ENCODE measurements around the gene LUZP2. TPM values are rescaled to one million over a fixed set of nuclear protein-coding genes. Genes with fewer than 3 reads are reported as not detected.

LUZP2 gene
- total RNA-seq, 3 donors from 2014 or later: not detected

DNA sequence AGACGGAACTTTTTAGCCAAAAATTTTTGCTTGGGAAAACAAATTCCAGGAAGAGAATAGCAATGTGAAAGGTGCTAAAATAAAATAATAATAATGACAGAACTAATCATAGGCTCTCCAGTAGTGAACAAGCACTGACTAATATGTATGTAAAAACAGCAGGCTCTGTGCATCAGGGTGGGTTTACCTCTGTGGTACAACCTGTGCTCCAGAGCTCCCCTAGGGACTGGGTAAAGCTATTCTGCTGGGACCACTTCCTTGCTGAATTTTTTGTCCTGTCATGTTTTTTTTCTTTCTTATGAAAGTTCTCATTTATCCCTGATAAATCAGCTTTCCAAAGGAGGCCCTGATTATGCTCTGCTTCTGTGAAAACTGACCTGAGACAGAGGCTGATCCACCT is 18.8 kb downstream of the LUZP2 start:
- Mint-ChIP-seq H3K4me3 (no peak overlapping the region), H3K9me3 (peaks cover 13% of the 10 kb centered on the region), H3K27me3 (ENCODE audit: low read depth) (no peaks in the 10 kb centered on the region), H3K4me1 (ENCODE audit: low read depth) (no peaks in the 10 kb centered on the region), H3K36me3 (ENCODE audit: insufficient read depth) (no peaks in the 10 kb centered on the region)
- DNase-seq (no peak), ATAC-seq (no peak)

DNA sequence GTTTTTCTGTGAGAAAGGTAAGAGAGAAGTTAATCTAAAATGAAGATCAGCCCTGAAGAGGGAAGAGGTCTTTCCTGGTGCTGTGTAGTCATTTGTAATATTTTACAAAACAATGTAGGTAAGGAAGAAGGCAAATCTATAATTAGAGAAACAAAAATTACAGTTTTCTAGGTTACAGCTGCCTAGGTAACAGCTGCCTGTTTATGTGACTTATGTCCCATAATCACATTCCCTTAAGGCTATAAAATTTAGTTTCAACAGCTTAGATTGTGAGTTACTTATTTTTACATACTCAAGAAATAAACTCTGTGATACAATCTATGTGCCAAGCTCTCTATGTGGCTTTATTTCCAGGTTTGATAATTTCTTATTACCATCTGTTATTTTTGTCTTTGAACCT is 19.8 kb downstream of the LUZP2 start:
- H3K27me3 Mint-ChIP-seq (ENCODE audit: low read depth): no peaks in the 10 kb centered on the region
- no peaks in the 10 kb centered on the region for H3K36me3 Mint-ChIP-seq (ENCODE audit: insufficient read depth)
- no peak for ATAC-seq
- peaks cover 13% of the 10 kb centered on the region for H3K9me3 Mint-ChIP-seq
- DNase-seq: no peak
- no peaks in the 10 kb centered on the region for H3K4me1 Mint-ChIP-seq (ENCODE audit: low read depth)
- no peak overlapping the region for H3K4me3 Mint-ChIP-seq

DNA sequence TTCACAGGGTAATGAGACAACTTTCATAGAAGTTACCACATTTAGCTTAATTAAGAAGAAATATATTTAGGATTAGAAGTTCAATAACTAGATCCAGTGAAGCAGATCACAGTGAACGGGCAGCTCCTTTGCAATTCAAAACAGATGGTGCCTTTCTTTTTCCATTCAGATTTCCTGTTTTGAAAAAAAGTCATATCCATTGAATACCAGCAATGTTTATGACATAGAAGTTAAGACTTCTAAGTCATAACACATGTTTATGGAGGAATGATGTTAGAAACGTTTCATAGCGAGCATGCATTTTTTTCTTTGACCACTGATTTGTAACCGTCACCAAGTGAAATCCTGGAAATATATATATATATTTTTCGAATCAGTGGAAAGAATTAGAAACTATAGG is 24.7 kb downstream of the LUZP2 start:
- peaks cover under 1% of the 10 kb centered on the region for H3K9me3 Mint-ChIP-seq
- H3K27me3 Mint-ChIP-seq (ENCODE audit: low read depth): no peaks in the 10 kb centered on the region
- H3K36me3 Mint-ChIP-seq (ENCODE audit: insufficient read depth): no peaks in the 10 kb centered on the region

DNA sequence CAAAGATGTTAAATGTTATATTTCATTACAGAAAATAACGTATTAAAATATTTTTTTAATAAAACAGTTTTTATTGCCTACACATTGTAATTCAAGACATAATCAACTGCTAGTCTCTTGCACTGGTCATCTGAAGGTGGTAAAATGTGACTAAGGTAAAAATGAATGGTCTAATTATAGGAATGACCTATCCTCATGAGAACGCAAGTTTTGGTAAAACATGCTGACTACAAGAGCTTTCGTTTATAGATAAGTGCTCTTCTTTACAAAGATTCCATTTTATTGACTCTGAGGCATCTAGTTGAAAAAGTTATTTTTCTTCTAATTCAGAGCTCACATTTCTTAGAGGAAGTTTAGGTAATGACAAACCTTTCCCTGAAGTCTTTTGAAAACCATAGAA is 27.3 kb downstream of the LUZP2 start:
- no peaks in the 10 kb centered on the region for H3K36me3 Mint-ChIP-seq (ENCODE audit: insufficient read depth)
- DNase-seq (no peak), ATAC-seq (no peak)
- H3K27me3 Mint-ChIP-seq (ENCODE audit: low read depth): no peaks in the 10 kb centered on the region
- no peaks in the 10 kb centered on the region for H3K4me1 Mint-ChIP-seq (ENCODE audit: low read depth)
- no peak overlapping the region for H3K4me3 Mint-ChIP-seq
- H3K9me3 Mint-ChIP-seq: no peaks in the 10 kb centered on the region

More for the DNA sequence above, 24.7 kb downstream of the LUZP2 start:
- no peak for DNase-seq
- no peak overlapping the region for H3K4me3 Mint-ChIP-seq
- H3K4me1 Mint-ChIP-seq (ENCODE audit: low read depth): no peaks in the 10 kb centered on the region
- ATAC-seq: no peak

DNA sequence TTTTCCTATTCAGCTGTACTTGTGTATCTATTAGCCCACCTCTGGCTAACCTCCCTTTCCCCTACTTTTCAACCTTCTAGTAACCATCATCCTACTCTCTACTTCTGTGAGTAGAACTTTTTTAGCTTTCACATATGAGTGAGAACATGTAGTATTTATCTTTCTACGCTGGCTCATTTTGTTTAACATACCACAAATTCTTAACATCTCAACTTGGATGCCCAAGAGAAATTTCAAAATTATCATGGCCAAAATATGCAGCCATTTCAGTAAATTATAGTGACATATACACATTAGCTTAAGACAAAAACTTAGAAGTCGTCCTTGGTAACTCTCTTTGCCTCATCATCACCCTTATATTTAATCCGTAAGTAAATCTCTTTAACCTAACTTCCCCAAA is 34.7 kb downstream of the LUZP2 start:
- H3K9me3 Mint-ChIP-seq: peaks cover 14% of the 10 kb centered on the region
- ATAC-seq (no peak), DNase-seq (no peak)
- H3K4me1 Mint-ChIP-seq (ENCODE audit: low read depth): no peaks in the 10 kb centered on the region
- H3K27me3 Mint-ChIP-seq (ENCODE audit: low read depth): no peaks in the 10 kb centered on the region
- no peak overlapping the region for H3K4me3 Mint-ChIP-seq
- no peaks in the 10 kb centered on the region for H3K36me3 Mint-ChIP-seq (ENCODE audit: insufficient read depth)

DNA sequence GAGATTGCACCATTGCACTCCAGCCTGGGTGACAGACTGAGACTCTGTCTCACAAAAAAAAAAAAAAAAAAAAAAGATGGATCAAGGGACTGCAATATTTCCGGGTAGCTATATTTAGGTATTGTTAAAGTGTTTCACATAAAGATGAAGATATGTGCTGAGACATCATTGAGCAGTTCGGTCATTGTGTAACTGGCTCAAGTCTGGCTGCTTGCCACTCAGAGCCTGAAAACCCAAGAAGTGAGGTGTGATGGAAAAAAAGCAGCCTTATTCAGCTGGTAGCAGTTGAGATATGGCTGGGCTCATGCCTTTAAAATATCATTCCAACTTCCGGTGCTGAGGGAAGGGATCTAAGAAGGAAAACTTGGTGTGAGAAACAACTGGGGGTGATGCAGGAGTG is 46.9 kb downstream of the LUZP2 start:
- ATAC-seq (no peak), DNase-seq (no peak)
- H3K27me3 Mint-ChIP-seq (ENCODE audit: low read depth): no peaks in the 10 kb centered on the region
- H3K36me3 Mint-ChIP-seq (ENCODE audit: insufficient read depth): no peaks in the 10 kb centered on the region
- no peak overlapping the region for H3K4me3 Mint-ChIP-seq
- H3K4me1 Mint-ChIP-seq (ENCODE audit: low read depth): no peaks in the 10 kb centered on the region
- H3K9me3 Mint-ChIP-seq: peaks cover 15% of the 10 kb centered on the region

DNA sequence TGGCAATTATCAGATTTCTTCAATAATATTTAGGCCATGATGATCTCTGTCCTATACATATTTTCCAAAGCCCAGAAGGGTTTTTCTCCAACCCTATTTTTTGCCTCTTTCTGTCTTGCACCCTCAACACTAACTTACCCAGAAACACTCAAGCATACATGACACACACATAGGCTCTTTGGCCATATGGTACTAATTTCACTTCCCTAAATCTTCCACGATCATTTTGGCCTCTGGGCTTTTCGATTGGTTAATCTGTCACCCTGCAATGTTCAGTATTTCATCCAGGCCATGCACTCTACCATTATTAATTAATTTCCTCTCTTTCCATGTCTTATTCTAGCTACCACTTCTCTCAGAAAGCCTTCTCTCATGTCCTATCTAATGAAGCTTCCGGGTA is 59.8 kb downstream of the LUZP2 start:
- peaks cover 9% of the 10 kb centered on the region for H3K9me3 Mint-ChIP-seq
- H3K4me3 Mint-ChIP-seq: no peak overlapping the region
- no peaks in the 10 kb centered on the region for H3K27me3 Mint-ChIP-seq (ENCODE audit: low read depth)
- no peak for ATAC-seq
- no peaks in the 10 kb centered on the region for H3K36me3 Mint-ChIP-seq (ENCODE audit: insufficient read depth)
- H3K4me1 Mint-ChIP-seq (ENCODE audit: low read depth): no peaks in the 10 kb centered on the region
- DNase-seq: no peak

DNA sequence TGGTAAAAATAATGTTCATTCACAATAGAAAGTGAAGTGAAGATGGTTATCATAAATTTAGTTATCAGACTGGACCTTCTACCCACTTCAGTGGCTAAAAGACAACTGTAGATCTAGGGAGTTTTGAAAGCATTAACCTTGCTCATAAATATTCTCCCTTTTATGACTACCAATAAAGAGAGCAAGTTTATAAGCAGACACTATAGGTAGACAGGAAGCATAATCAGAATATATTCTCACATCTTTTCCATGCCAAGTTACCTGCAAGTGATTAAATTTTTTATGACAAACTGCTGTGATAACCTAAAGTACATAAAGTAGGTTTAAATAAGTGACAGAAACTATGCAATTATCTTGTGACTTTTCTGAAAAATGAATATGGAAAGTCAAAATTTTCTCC is 62.5 kb downstream of the LUZP2 start:
- Mint-ChIP-seq H3K36me3 (ENCODE audit: insufficient read depth) (no peaks in the 10 kb centered on the region), H3K4me3 (no peak overlapping the region), H3K9me3 (peaks cover 9% of the 10 kb centered on the region), H3K27me3 (ENCODE audit: low read depth) (no peaks in the 10 kb centered on the region), H3K4me1 (ENCODE audit: low read depth) (no peaks in the 10 kb centered on the region)
- no peak for ATAC-seq
- DNase-seq: no peak

DNA sequence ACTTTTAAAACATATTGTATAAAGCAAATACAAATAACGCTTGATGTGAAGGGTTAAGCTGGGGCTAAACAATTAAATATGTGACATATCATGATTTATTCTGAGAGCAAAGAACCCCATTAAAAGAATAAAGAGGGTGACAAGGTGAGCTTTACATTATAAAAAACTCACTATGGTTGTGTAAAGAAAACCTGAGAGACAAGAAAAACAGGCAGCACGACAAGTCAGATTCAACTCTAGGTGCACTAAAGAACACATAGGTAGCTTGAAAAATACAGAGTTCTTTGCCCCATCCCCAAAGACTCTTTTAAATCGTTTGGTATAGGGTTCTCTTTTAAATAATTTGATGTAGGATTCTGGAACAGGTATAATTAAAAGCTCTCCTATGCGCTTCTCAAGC is 63.5 kb downstream of the LUZP2 start:
- Mint-ChIP-seq H3K4me1 (ENCODE audit: low read depth) (no peaks in the 10 kb centered on the region), H3K9me3 (peaks cover 5% of the 10 kb centered on the region), H3K4me3 (no peak overlapping the region), H3K36me3 (ENCODE audit: insufficient read depth) (no peaks in the 10 kb centered on the region), H3K27me3 (ENCODE audit: low read depth) (no peaks in the 10 kb centered on the region)
- DNase-seq (no peak), ATAC-seq (no peak)

DNA sequence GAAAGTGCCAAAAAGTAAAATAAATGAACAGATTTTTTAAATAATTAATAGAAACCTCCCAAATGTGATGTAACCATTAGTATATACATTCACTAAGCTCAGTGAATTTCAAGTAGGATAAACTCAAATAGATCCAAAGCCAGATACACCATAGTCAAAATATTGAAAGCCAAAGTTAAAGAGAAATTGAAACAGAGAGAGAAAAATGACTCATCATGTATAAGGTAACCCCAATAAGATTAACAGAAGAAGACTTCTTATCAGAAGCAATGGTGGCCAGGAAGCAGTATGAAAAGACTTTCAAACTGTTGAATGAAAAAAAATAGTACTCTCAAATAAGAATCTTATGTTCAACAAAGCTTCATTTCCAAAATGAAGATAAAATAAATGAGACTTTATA is 70.5 kb downstream of the LUZP2 start:
- H3K9me3 Mint-ChIP-seq: no peaks in the 10 kb centered on the region
- DNase-seq: no peak
- no peaks in the 10 kb centered on the region for H3K4me1 Mint-ChIP-seq (ENCODE audit: low read depth)
- no peaks in the 10 kb centered on the region for H3K27me3 Mint-ChIP-seq (ENCODE audit: low read depth)
- ATAC-seq: no peak
- H3K4me3 Mint-ChIP-seq: no peak overlapping the region
- H3K36me3 Mint-ChIP-seq (ENCODE audit: insufficient read depth): no peaks in the 10 kb centered on the region

DNA sequence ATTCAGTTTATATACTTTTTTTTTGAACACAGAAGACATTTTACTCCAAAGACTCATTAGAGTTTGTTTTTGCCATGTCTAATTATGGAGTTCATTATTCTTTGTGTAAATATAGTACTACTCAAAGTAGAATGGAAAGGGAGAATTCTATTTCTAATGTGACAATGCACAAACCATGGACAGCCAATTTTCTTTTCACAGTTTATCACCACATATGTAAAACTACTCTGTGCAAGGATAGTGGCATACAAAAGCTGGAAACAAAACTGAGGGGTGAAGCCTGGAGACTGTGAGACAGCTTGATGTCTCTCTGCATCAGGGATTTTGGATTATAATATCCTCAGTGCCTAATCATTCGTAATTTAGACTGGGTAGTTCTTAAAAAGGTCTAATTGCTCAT is 75.5 kb downstream of the LUZP2 start:
- no peaks in the 10 kb centered on the region for H3K27me3 Mint-ChIP-seq (ENCODE audit: low read depth)
- DNase-seq (no peak), ATAC-seq (no peak)
- H3K36me3 Mint-ChIP-seq (ENCODE audit: insufficient read depth): no peaks in the 10 kb centered on the region
- H3K4me1 Mint-ChIP-seq (ENCODE audit: low read depth): no peaks in the 10 kb centered on the region
- H3K4me3 Mint-ChIP-seq: no peak overlapping the region
- H3K9me3 Mint-ChIP-seq: peaks cover 8% of the 10 kb centered on the region

DNA sequence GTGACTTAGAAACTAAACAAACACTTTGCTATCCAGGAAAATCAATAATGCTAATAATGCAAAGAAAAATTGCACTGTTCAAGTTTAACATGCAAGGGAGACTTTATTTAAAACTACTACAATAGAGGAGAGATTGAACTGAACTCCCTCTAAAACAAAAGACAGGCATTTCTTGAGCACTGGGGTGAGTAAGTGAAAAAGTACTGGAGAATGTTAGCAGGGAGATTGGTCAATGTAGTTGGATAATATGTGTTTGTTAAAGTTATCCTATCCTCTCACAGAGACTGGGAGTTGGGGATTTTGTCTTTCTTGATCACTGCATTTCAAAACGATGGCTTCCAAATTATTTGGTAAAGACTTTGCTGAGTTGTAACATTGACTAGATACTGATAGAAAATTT is 77.6 kb downstream of the LUZP2 start:
- DNase-seq (no peak), ATAC-seq (no peak)
- Mint-ChIP-seq H3K4me3 (no peak overlapping the region), H3K27me3 (ENCODE audit: low read depth) (no peaks in the 10 kb centered on the region), H3K9me3 (peaks cover 8% of the 10 kb centered on the region), H3K4me1 (ENCODE audit: low read depth) (no peaks in the 10 kb centered on the region), H3K36me3 (ENCODE audit: insufficient read depth) (no peaks in the 10 kb centered on the region)

DNA sequence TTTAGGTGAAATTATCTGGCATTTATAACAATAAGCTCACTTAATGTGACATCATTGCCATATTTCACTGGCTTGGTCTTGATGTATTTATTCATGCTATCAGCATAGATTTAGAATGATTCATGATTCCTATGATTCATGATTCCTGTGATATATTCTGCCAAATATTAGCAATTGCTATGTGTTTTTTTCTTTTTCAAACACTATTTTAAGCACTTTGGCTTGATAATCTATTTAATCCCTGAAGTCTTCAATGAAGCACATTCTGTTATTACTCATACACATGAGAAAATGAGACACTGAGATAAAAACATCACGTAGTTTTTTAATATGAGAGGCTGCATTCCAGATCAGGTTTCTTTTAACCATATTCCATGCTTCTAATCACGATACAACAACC is 78.5 kb downstream of the LUZP2 start:
- H3K9me3 Mint-ChIP-seq: peaks cover 8% of the 10 kb centered on the region
- ATAC-seq (no peak), DNase-seq (no peak)
- H3K4me3 Mint-ChIP-seq: no peak overlapping the region
- H3K27me3 Mint-ChIP-seq (ENCODE audit: low read depth): no peaks in the 10 kb centered on the region
- no peaks in the 10 kb centered on the region for H3K36me3 Mint-ChIP-seq (ENCODE audit: insufficient read depth)
- no peaks in the 10 kb centered on the region for H3K4me1 Mint-ChIP-seq (ENCODE audit: low read depth)

DNA sequence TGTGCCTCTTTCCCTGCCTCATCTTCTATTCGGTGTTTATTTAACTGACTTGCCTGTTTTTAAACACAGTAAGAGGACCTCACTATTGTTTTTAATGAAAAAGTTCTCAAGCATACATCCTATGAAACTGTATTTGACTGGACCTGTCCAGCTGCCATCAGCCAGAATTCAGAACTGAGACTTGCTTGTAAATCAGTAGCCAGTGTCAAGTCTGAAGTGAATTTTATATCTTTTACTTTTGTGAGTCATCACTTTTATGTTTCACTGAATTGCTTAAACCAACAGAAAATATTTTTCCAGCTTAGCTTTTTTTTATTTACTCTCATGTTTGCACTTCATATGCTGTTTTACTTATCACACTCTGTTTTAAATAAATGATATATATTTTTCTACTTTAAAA is 88.3 kb downstream of the LUZP2 start:
- Mint-ChIP-seq H3K4me1 (ENCODE audit: low read depth) (no peaks in the 10 kb centered on the region), H3K36me3 (ENCODE audit: insufficient read depth) (no peaks in the 10 kb centered on the region), H3K27me3 (ENCODE audit: low read depth) (no peaks in the 10 kb centered on the region), H3K4me3 (no peak overlapping the region), H3K9me3 (peaks cover 4% of the 10 kb centered on the region)
- DNase-seq: no peak
- ATAC-seq: no peak

DNA sequence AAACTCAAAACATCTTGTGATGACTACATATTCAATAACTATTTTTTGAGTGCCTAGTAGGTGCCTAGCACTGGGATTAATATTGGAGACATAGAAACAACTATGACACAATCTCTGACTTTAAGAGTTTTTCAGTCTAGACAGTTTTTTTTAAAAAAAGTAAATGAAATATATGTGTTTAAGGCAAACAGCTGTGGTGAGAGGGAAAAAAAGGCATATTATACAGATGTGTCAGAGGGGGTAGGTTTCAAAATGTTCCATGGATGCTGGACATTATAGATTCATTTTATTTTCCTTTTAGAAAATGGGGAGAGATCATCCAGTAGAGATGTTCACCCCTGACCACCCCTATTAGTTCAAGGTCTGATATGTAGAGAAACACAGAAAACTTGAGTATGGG is 90.8 kb downstream of the LUZP2 start:
- DNase-seq (no peak), ATAC-seq (no peak)
- Mint-ChIP-seq H3K4me3 (no peak overlapping the region), H3K27me3 (ENCODE audit: low read depth) (no peaks in the 10 kb centered on the region), H3K9me3 (no peaks in the 10 kb centered on the region), H3K36me3 (ENCODE audit: insufficient read depth) (no peaks in the 10 kb centered on the region), H3K4me1 (ENCODE audit: low read depth) (no peaks in the 10 kb centered on the region)

DNA sequence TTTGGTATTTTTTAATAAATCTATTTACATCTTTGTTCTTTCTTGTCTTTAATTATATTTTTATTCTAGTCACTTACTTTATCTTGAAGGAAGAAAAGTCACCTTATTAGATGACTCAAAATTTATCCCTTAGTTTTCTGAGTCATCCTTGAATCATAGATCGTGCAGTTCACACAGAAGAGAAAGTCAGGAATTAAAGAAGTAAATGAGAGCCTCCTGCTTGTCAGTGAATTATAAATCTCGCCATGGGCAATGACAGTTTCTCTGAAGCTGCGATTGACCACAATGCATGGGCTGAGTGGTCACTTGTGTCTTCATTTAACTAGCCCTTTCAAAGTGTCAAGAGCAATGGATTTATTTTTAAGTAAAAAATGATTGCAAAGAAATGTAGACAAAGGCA is 91.2 kb downstream of the LUZP2 start:
- Mint-ChIP-seq H3K27me3 (ENCODE audit: low read depth) (no peaks in the 10 kb centered on the region), H3K4me3 (no peak overlapping the region), H3K9me3 (no peaks in the 10 kb centered on the region), H3K36me3 (ENCODE audit: insufficient read depth) (no peaks in the 10 kb centered on the region), H3K4me1 (ENCODE audit: low read depth) (no peaks in the 10 kb centered on the region)
- ATAC-seq (no peak), DNase-seq (no peak)

All from activated T-cell treated with anti-CD3 and anti-CD28 coated beads, Interleukin-2, amount 50 U/mL, for 4 hours (primary cell).